Adrenal gland (tissue), 5 donors: Measurements from ENCODE around the gene EXTL1.

Source experiments
- POLR2A ChIP-seq, 2 donors: fragments of 450-650 bp; IDR thresholded peaks; one replicate each; pipeline ENCODE4 v1.6.1; 2017; ENCODE audit warnings: antibody characterized with exemption in 2 of 2, mild to moderate bottlenecking in 2 of 2, moderate library complexity in 1 of 2
- TF ChIP-seq, protein P1 (sequence below), 6 experiments: fragments of 450-650 bp in 4 of 6; fragments of 200-600 bp in 2 of 6; sonication (generic) in 1 of 6; IDR thresholded peaks; 1 replicate in 5 of 6; 2 replicates in 1 of 6; pipeline versions ENCODE4 v1.5.1 to v1.8.0; 2016 to 2021; ENCODE audit warnings: antibody characterized with exemption in 6 of 6, mild to moderate bottlenecking in 2 of 6, moderate library complexity in 1 of 6
- donor health status: DM: no; HTN: no; CAD: no.

DNA sequence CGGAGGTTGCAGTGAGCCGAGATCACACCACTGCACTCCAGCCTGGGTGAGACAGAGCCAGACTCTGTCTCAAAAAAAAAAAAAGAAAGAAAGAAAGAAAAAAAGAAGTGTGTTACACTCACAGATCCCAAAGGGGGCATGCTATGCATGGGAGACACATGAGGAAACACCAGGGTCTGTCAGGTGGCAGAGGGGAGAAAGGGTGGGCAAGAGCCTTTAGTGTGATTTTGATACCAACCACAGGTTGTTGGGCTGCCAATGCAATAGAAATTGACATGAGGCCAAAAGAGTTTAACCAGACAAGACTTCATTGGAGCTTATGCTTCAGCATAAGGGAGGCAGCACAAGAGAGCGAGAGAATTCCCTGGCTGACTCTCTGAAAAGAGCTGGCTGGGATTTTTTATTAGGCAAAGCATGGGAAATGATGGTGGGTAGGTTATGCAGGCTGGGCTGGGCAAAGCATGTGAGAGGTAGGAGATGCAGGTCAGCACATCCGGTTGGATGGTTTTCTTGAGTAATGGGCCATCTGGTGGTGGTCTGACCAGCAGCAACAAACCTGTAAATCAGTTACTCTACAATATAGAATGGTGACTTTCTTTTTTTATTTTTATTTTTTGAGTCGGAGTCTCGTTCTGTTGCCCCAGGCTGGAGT, 11.7 kb upstream of the EXTL1 start:
- TF ChIP-seq POLR2A (IDR thresholded peaks at IDR 0.05), result no peak
- TF ChIP-seq, protein P1, sequence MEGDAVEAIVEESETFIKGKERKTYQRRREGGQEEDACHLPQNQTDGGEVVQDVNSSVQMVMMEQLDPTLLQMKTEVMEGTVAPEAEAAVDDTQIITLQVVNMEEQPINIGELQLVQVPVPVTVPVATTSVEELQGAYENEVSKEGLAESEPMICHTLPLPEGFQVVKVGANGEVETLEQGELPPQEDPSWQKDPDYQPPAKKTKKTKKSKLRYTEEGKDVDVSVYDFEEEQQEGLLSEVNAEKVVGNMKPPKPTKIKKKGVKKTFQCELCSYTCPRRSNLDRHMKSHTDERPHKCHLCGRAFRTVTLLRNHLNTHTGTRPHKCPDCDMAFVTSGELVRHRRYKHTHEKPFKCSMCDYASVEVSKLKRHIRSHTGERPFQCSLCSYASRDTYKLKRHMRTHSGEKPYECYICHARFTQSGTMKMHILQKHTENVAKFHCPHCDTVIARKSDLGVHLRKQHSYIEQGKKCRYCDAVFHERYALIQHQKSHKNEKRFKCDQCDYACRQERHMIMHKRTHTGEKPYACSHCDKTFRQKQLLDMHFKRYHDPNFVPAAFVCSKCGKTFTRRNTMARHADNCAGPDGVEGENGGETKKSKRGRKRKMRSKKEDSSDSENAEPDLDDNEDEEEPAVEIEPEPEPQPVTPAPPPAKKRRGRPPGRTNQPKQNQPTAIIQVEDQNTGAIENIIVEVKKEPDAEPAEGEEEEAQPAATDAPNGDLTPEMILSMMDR (IDR thresholded peaks at IDR 0.05), result no peak
